Measurements from ENCODE around the gene SYNDIG1L. TPM values are rescaled to one million over a fixed set of nuclear protein-coding genes. Genes with fewer than 3 reads are reported as not detected.

Gene SYNDIG1L
- total RNA-seq, 2 donors from 2014 or later, result 0.21 to 3.1 TPM

DNA sequence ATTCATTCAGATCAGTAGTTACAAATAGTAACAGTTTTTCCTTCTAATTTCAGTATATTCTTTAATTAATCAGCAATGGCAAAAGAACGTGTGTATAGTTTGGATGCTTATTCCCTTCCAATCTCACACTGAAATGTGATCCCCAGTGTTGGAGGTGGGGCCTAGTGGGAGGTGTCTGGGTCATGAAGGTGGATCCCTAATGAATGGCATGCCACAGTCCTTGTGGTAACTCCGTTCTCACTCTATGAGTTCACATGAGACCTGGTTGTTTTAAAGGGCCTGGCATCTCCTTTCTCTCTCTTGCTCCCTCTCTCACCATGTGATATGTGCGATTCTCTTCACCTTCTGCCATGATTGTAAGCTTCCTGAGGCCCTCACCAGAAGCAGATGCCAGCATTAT, 18.9 kb upstream of the SYNDIG1L start:
- H3K27ac ChIP-seq, result no peak overlapping the region
- DNase-seq (ENCODE audit: low spot score), result no peak
- no peaks in the 10 kb centered on the region for H3K4me1 ChIP-seq (ENCODE audit: control insufficient read depth in 1 of 2, low read depth in 2 of 2)
- no peaks in the 10 kb centered on the region for H3K36me3 ChIP-seq
- ATAC-seq (ENCODE audit: insufficient number of reproducible peaks, low FRiP score, low read depth), result no peak
- H3K9me3 ChIP-seq, result no peaks in the 10 kb centered on the region
- TF ChIP-seq, protein P1, sequence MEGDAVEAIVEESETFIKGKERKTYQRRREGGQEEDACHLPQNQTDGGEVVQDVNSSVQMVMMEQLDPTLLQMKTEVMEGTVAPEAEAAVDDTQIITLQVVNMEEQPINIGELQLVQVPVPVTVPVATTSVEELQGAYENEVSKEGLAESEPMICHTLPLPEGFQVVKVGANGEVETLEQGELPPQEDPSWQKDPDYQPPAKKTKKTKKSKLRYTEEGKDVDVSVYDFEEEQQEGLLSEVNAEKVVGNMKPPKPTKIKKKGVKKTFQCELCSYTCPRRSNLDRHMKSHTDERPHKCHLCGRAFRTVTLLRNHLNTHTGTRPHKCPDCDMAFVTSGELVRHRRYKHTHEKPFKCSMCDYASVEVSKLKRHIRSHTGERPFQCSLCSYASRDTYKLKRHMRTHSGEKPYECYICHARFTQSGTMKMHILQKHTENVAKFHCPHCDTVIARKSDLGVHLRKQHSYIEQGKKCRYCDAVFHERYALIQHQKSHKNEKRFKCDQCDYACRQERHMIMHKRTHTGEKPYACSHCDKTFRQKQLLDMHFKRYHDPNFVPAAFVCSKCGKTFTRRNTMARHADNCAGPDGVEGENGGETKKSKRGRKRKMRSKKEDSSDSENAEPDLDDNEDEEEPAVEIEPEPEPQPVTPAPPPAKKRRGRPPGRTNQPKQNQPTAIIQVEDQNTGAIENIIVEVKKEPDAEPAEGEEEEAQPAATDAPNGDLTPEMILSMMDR (IDR thresholded peaks at IDR 0.05), result no peak
- H3K4me3 ChIP-seq, result no peak overlapping the region
- no peaks in the 10 kb centered on the region for H3K27me3 ChIP-seq (replicated peaks; ENCODE audit: insufficient read depth)

DNA sequence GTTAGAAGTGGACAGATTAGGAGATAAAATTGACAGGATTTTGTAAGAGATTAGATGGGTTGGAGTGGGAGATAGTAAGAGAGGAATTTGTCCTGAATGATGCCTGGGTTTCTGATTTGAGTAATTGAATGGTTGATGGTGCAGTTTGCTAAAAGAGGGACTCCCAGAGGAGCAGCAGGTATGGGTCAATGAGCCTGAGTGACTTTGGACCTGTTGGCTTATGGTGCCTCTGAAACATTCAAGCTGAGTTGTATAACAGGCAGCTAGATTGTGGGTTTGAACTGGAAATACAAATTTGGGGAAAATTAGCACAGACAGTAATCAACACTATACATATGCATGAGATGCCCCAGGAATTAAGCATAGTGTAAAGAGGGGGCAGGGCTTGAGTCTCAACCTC, 16.7 kb upstream of the SYNDIG1L start:
- DNase-seq (ENCODE audit: low spot score), result no peak
- no peak overlapping the region for H3K27ac ChIP-seq
- H3K27me3 ChIP-seq (replicated peaks; ENCODE audit: insufficient read depth), result no peaks in the 10 kb centered on the region
- H3K4me3 ChIP-seq, result no peak overlapping the region
- no peaks in the 10 kb centered on the region for H3K9me3 ChIP-seq
- TF ChIP-seq, protein P1 (IDR thresholded peaks at IDR 0.05), result no peak
- no peaks in the 10 kb centered on the region for H3K4me1 ChIP-seq (ENCODE audit: control insufficient read depth in 1 of 2, low read depth in 2 of 2)
- no peak for ATAC-seq (ENCODE audit: insufficient number of reproducible peaks, low FRiP score, low read depth)
- H3K36me3 ChIP-seq, result no peaks in the 10 kb centered on the region

DNA sequence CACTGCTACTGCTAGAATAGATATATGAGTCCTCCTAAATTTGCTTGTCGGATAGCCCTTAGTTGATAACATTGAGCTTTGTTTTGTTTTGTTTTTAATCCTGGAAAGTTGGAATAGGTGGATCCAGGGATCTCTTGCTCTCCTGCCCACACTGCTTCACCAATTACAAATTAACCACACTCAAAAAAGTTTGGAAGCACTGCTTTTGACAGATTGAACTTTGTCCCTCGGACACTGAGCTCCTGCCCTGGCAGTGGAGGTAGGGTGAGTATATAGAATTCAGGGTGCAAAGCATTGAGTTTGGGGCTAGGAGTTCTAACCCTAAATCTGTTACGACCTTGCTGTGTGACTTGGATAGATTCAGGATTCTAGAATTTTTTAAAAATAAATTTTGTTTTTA, 15.1 kb upstream of the SYNDIG1L start:
- Histone ChIP-seq H3K27ac (no peak overlapping the region), H3K27me3 (replicated peaks; ENCODE audit: insufficient read depth) (no peaks in the 10 kb centered on the region), H3K36me3 (no peaks in the 10 kb centered on the region), H3K4me3 (no peak overlapping the region), H3K9me3 (no peaks in the 10 kb centered on the region), H3K4me1 (ENCODE audit: control insufficient read depth in 1 of 2, low read depth in 2 of 2) (no peaks in the 10 kb centered on the region)
- TF ChIP-seq, protein P1 (IDR thresholded peaks at IDR 0.05), result no peak
- ATAC-seq (ENCODE audit: insufficient number of reproducible peaks, low FRiP score, low read depth) (no peak), DNase-seq (ENCODE audit: low spot score) (no peak)

DNA sequence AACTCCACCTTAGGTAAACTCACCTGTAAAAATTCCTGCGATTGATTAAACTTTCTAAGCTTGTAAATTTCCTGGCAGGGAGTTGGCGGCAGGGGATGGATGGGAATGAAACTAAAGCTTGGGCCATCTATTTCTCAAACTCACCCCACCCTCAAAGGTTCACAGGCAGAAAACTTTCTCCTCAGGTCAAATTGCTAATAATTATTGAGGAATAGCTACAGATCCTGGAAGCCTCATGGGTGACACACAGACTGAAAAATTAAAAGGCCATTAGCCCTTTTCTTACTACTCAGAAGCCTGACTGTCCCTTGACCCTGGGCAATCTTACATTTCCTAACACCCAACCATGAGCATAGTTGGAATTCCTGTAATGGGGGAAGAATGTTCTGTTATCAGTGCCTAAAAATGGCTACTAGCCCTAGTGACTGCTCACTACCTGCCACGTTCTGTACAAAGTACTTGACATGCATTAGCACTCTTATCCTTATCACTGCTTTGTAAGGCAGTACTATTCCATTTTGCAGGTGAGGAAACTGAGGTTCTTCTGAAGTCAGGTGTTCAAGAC, 12.4 kb upstream of the SYNDIG1L start:
- Histone ChIP-seq H3K4me1 (ENCODE audit: control insufficient read depth in 1 of 2, low read depth in 2 of 2) (no peaks in the 10 kb centered on the region), H3K27me3 (replicated peaks; ENCODE audit: insufficient read depth) (no peaks in the 10 kb centered on the region), H3K27ac (no peak overlapping the region), H3K36me3 (no peaks in the 10 kb centered on the region), H3K9me3 (no peaks in the 10 kb centered on the region), H3K4me3 (no peak overlapping the region)
- DNase-seq (ENCODE audit: low spot score) (no peak), ATAC-seq (ENCODE audit: insufficient number of reproducible peaks, low FRiP score, low read depth) (no peak)
- TF ChIP-seq, protein P1 (IDR thresholded peaks at IDR 0.05), result no peak

DNA sequence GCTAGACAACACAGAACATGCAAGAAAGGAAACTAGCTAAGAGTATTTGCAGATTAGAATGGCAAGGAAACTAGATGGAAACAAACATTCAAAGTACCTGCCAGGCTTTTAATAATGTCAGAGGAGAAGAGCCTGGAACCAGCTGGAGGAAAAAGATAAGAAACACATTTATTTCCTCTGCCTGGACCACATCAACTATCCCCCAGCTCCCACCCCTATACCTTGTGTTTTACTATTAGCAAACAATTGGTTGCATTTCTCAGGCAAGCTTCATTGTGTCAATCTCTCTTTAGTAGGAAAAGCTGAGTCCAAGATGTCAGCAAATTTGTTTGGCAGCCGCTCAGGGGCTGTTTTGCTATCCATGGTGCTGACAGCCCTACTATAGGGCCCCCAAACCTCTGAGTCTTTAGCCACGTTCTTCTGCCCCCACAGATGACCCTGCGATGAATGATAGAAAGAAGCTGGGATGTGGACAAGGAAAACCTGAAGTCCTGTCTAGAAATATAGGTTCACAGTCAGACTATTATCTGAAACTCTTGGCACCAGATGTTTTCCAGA, 11.6 kb upstream of the SYNDIG1L start:
- H3K4me1 ChIP-seq (ENCODE audit: control insufficient read depth in 1 of 2, low read depth in 2 of 2), result no peaks in the 10 kb centered on the region
- no peak for ATAC-seq (ENCODE audit: insufficient number of reproducible peaks, low FRiP score, low read depth)
- no peaks in the 10 kb centered on the region for H3K27me3 ChIP-seq (replicated peaks; ENCODE audit: insufficient read depth)
- no peak for DNase-seq (ENCODE audit: low spot score)
- H3K27ac ChIP-seq, result no peak overlapping the region
- TF ChIP-seq, protein P1 (IDR thresholded peaks at IDR 0.05), result no peak
- no peaks in the 10 kb centered on the region for H3K9me3 ChIP-seq
- H3K36me3 ChIP-seq, result no peaks in the 10 kb centered on the region
- no peak overlapping the region for H3K4me3 ChIP-seq
